Activated T-helper 2 cell treated with anti-CD3 and anti-CD28 coated beads, Interferon-gamma antibody, Interleukin-2, Interleukin-4, amounts not matched to agents 10 μg/mL and 5 μg/mL and 100 μg/mL, durations not matched to agents 14 hours and 24 hours and 36 hours (primary cell): ENCODE data around the gene TMEM234. TPM values are rescaled to one million over a fixed set of nuclear protein-coding genes. Genes with fewer than 3 reads are reported as not detected.

ENCODE experiments used
- DNase-seq: peaks from one replicate; pipeline ENCODE4 v3.0.0; 2021; ENCODE audit warnings: low spot score
- H3K27ac Mint-ChIP-seq: one replicate; pipeline ENCODE4 v1.8.0; 2021; ENCODE audit warnings: mixed read lengths
- H3K27me3 Mint-ChIP-seq: one replicate; pipeline ENCODE4 v1.8.0; 2021; ENCODE audit warnings: low read depth, mixed read lengths
- H3K36me3 Mint-ChIP-seq: one replicate; pipeline ENCODE4 v1.8.0; 2021; ENCODE audit warnings: low read depth, mixed read lengths
- H3K4me1 Mint-ChIP-seq: one replicate; pipeline ENCODE4 v1.8.0; 2021; ENCODE audit warnings: low read depth, mixed read lengths
- H3K4me3 Mint-ChIP-seq: one replicate; pipeline ENCODE4 v1.8.0; 2021; ENCODE audit warnings: low read depth, mild to moderate bottlenecking, moderate library complexity, mixed read lengths
- H3K9me3 Mint-ChIP-seq: one replicate; pipeline ENCODE4 v1.8.0; 2021; ENCODE audit warnings: mixed read lengths
- intact Hi-C: fragments of 100-400 bp; cut with micrococcal nuclease; formaldehyde crosslinking; loops from one replicate; pipeline ENCODE4 v1.15.1; 2023
- total RNA-seq: library from RNA; stranded (reverse); gene quantifications from 2 replicates; pipeline ENCODE4 v1.2.3, GENCODE V29; 2022

TMEM234 gene
- total RNA-seq, 1 donor from 2014 or later, result 12.1 TPM

DNA sequence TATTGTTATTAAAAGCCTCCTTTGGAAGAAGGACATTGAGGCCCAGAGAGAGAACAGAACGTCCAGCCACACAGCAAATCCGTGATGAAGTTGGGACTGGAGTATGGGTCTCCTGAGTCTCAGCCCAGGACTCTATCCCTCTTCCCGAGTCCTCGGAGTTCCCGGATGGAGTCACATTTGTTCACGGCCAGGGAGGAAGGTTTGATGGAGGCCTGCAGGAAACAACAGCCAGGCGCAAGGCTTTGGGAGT is 43.0 kb downstream of the TMEM234 start:
- DNase-seq, result no peak
- peak overlapping the region; percentile 97 for H3K4me3 Mint-ChIP-seq
- intact Hi-C loops, result loop anchor here (1.0 to 2.0 kb wide), 2 partner anchors 71 to 472 kb away; partner anchors contain the start of genes KPNA6, RBBP4 and ZBTB8OS
- no peaks in the 10 kb centered on the region for H3K9me3 Mint-ChIP-seq
- peak overlapping the region; percentile 98 for H3K27ac Mint-ChIP-seq
- H3K4me1 Mint-ChIP-seq, result peaks cover 29% of the 10 kb centered on the region
- no peaks in the 10 kb centered on the region for H3K27me3 Mint-ChIP-seq
- peaks cover 41% of the 10 kb centered on the region for H3K36me3 Mint-ChIP-seq

DNA sequence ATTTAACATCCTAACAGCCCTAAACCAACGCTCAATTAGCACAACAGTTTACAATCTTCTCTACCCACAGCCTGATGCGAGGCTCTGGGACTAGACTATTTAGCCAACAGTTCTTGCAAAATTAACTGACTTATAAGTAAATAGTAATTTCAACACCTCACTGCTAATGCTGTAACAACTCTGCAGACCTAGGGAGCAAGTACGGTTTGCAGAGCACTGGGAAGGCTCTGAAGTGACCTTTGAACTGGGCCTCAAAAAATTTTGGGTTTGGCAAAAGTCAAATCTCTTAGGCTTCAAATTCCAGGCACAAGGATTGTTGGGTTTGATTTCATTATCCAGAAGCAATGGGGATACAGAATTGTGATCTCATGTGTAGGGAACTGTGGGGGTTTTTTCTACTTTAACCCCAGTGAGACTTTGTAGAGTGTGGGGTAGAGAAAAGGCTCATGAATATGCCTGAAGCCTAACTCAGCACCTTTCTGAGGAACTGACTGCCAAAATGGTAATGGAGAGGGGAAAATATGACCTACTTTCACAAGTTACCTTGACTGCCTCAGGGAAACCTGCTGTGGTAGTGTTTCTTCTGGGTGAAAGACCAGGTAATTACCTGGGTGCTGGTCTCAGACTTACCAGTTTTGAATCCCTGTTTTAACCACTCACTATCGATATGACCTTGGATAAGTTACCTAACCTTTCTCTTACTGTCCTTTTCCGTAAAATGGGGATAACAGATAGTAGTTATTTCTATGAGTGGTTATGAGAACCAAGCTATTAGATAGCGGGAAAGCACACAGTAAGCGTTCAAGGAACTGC is 43.6 kb downstream of the TMEM234 start:
- no peaks in the 10 kb centered on the region for H3K27me3 Mint-ChIP-seq
- H3K36me3 Mint-ChIP-seq, result peaks cover 41% of the 10 kb centered on the region
- H3K4me3 Mint-ChIP-seq, result peak overlapping the region; percentile 97
- intact Hi-C loops, result loop anchor here (1.0 to 2.0 kb wide), 2 partner anchors 70 to 472 kb away; partner anchors contain the start of genes KPNA6, RBBP4 and ZBTB8OS
- no peak for DNase-seq
- no peaks in the 10 kb centered on the region for H3K9me3 Mint-ChIP-seq
- peaks cover 26% of the 10 kb centered on the region for H3K4me1 Mint-ChIP-seq
- peak overlapping the region; percentile 98 for H3K27ac Mint-ChIP-seq

DNA sequence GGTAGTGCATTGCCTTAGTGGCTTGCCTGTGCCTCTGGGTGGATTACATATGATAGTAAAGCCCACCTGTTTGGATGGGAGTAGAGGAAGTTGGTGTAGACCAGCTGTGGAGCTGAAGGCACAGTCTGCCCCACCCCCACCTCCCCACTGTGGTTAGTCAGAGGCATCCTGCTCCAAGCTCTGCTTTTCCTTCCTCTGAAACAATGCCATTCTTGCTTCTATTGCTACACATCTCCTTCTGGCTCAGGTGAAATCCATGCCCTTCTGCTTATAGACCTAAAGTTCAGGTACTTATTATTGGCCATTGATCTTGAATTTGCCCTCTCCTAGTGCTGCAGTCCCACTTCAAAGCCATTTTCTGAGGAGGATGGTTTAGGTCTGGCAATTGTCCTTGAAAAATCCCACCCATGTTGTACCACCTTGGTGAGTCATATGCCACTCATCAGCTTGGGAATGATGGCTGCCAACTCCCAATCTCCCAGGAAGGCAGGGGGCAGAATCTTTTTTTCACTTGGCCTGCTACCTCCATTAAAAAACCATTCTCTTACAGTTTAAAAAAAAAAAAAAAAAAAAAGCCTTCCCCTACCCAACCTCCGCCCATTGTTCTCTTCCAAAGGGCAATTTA is 49.4 kb downstream of the TMEM234 start:
- H3K4me3 Mint-ChIP-seq, result no peak overlapping the region
- no peaks in the 10 kb centered on the region for H3K27me3 Mint-ChIP-seq
- peaks cover 8% of the 10 kb centered on the region for H3K4me1 Mint-ChIP-seq
- no peak overlapping the region for H3K27ac Mint-ChIP-seq
- H3K36me3 Mint-ChIP-seq, result peaks cover 56% of the 10 kb centered on the region
- no peaks in the 10 kb centered on the region for H3K9me3 Mint-ChIP-seq
- DNase-seq, result no peak
- intact Hi-C loops, result no loop called here

DNA sequence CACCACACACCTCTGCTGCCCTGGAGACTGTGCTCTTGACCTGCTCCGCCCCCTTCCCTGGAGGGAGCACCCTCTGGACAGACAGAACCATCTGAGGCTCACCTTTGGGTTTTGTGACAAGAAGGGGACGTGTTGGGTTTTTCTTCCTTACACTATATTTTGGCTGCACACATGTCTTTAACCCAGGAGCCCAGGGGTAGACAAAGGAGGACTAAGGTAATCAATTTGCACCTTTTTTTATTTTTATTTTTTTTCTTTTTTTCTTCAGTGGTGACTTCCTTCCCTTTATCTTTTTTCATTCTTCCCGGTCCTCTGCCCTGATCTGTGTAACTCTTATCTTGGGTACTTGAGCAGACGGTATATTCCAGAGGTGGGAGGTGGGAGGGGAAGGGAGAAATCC is 51.2 kb downstream of the TMEM234 start:
- intact Hi-C loops, result no loop called here
- no peak for DNase-seq
- Mint-ChIP-seq H3K27me3 (no peaks in the 10 kb centered on the region), H3K9me3 (no peaks in the 10 kb centered on the region), H3K36me3 (peaks cover 69% of the 10 kb centered on the region), H3K4me3 (no peak overlapping the region), H3K4me1 (peaks cover 8% of the 10 kb centered on the region), H3K27ac (no peak overlapping the region)

Other genes starting within 250 kb of the TMEM234 start
- gene KHDRBS1, start 208.5 kb downstream of the TMEM234 start, total RNA-seq, result 177 and 178 TPM in 2 replicates
- 32.5 and 34.5 TPM in 2 replicates for gene TMEM39B, start 149.4 kb downstream of the TMEM234 start, total RNA-seq
- 81.2 and 84.0 TPM in 2 replicates for gene KPNA6, start 114.3 kb downstream of the TMEM234 start, total RNA-seq
- gene TXLNA, start 42.7 kb downstream of the TMEM234 start, total RNA-seq, result 98.6 and 101 TPM in 2 replicates
- gene CCDC28B, start 21.8 kb downstream of the TMEM234 start, total RNA-seq, result 39.1 and 44.0 TPM in 2 replicates
- gene IQCC, start 16.7 kb downstream of the TMEM234 start, total RNA-seq, result 5.0 and 5.4 TPM in 2 replicates
- 0.14 TPM in 1 of 2 replicates, not detected in the other for gene DCDC2B, start 13.3 kb downstream of the TMEM234 start, total RNA-seq
- 287 and 293 TPM in 2 replicates for gene EIF3I, start 54 bp upstream of the TMEM234 start, total RNA-seq
- 0.78 and 0.80 TPM in 2 replicates for gene FAM167B, start 24.9 kb upstream of the TMEM234 start, total RNA-seq
- 221 and 232 TPM in 2 replicates for gene LCK, start 28.9 kb upstream of the TMEM234 start, total RNA-seq
- gene HDAC1, start 69.7 kb upstream of the TMEM234 start, total RNA-seq, result 179 and 195 TPM in 2 replicates
- 42.5 and 45.0 TPM in 2 replicates for gene MARCKSL1, start 113.9 kb upstream of the TMEM234 start, total RNA-seq
- 5.4 and 6.1 TPM in 2 replicates for gene FAM229A, start 140.1 kb upstream of the TMEM234 start, total RNA-seq
- 1.1 TPM in 2 replicates for gene TSSK3, start 140.2 kb upstream of the TMEM234 start, total RNA-seq
- gene BSDC1, start 172.1 kb upstream of the TMEM234 start, total RNA-seq, result 48.9 and 54.3 TPM in 2 replicates
- 0.02 TPM in 1 of 2 replicates, not detected in the other for gene ZBTB8B, start 242.7 kb upstream of the TMEM234 start, total RNA-seq